Stimulated activated CD8-positive, alpha-beta memory T cell treated with anti-CD3 and anti-CD28 coated beads, Interleukin-2, amount 100 ng/mL, for 48 hours (primary cell): Measurements from ENCODE around the gene RBPJ.

Experiments used
- DNase-seq, 2 donors: peaks; one replicate each; pipeline ENCODE4 v3.0.0-alpha.2; 2020; ENCODE audit warnings: low read depth in 2 of 2

Gene RBPJ

GRCh38 chr4:26420438-26420837 is 99.6 kb downstream of the RBPJ start:
- DNase-seq, result no peak

GRCh38 chr4:26420913-26421312 is 100.1 kb downstream of the RBPJ start:
- no peak for DNase-seq

GRCh38 chr4:26424153-26424552 is 103.3 kb downstream of the RBPJ start:
- no peak for DNase-seq

- no peak for DNase-seq
These were observed 104.0 kb downstream of the RBPJ start for GRCh38 chr4:26424838-26425237.

GRCh38 chr4:26425953-26426352 is 105.1 kb downstream of the RBPJ start:
- no peak for DNase-seq

- no peak for DNase-seq
These were observed 106.1 kb downstream of the RBPJ start for GRCh38 chr4:26426892-26427291.

GRCh38 chr4:26429910-26430309 is 109.1 kb downstream of the RBPJ start:
- DNase-seq, result no peak

- DNase-seq, result no peak
These were observed 110.8 kb downstream of the RBPJ start for GRCh38 chr4:26431461-26432180.

GRCh38 chr4:26432419-26432818 is 111.6 kb downstream of the RBPJ start:
- no peak for DNase-seq

- DNase-seq, result no peak
These were observed 112.7 kb downstream of the RBPJ start for GRCh38 chr4:26433556-26433955.

- no peak for DNase-seq
These were observed 113.3 kb downstream of the RBPJ start for GRCh38 chr4:26434030-26434639.

GRCh38 chr4:26441102-26441501 is 120.3 kb downstream of the RBPJ start:
- DNase-seq, result no peak

GRCh38 chr4:26441771-26442170 is 121.0 kb downstream of the RBPJ start:
- DNase-seq, result no peak

GRCh38 chr4:26447378-26447777 is 126.6 kb downstream of the RBPJ start:
- DNase-seq, result no peak

GRCh38 chr4:26450418-26450817 is 129.6 kb downstream of the RBPJ start:
- DNase-seq, result no peak

GRCh38 chr4:26451597-26451996 is 130.8 kb downstream of the RBPJ start:
- no peak for DNase-seq

- no peak for DNase-seq
These were observed 132.0 kb downstream of the RBPJ start for GRCh38 chr4:26452565-26453531.

- DNase-seq, result no peak
These were observed 134.1 kb downstream of the RBPJ start for GRCh38 chr4:26454961-26455360.

GRCh38 chr4:26455571-26455970 is 134.8 kb downstream of the RBPJ start:
- DNase-seq, result no peak

GRCh38 chr4:26457412-26457811 is 136.6 kb downstream of the RBPJ start:
- DNase-seq, result no peak

- DNase-seq, result no peak
These were observed 137.3 kb downstream of the RBPJ start for GRCh38 chr4:26458157-26458561.

- no peak for DNase-seq
These were observed 138.4 kb downstream of the RBPJ start for GRCh38 chr4:26459054-26459755.
